DMS114 treated with DMSO at 0.1 percent for 48 hours (cell line): Measurements from ENCODE around the gene CEP192.
"Not testable (repeated sequence)": the region's sequence is repeated elsewhere in the genome, so short reads cannot be mapped to it uniquely, and the experiment has no call there.

ENCODE experiments used
- DNase-seq: peaks from one replicate; lab custom pipeline; 2025; ENCODE audit not compliant: unreplicated experiment; lab: John Stamatoyannopoulos, UW

The CEP192 gene

DNA sequence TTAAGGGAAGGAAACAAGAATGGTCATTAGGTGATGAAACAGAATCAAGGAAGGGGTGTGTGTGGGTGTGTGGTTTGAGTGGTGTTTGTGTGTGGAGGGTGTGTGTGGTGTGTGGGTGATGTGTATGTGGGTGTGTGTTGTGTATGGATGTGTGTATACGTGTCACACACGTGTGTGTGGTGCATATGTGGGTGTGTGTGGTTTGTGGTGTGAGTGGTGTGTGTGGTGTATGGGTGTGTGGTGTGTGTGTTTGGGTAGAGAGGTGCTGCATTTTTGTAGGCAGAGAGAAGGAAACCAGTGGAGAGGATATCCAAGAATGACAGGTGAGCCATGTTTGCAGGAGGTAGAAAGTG lies 1.1 kb upstream of the CEP192 start:
- DNase-seq = no peak

DNA sequence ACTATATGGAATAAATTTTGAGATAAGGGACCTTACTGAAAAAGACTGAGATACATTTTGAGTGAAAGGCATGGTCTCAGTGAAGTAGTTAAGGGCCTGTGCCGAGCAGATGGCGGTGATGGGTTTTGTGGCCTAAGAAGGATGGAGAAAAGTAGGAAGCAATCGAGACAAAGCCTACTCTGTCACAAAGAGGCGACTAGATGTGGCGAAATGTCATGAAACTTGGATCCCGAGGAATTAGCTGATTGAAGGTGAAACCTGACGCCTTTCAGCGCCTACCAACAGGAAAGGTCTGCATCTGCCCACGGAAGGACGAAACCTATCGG lies 558 bp upstream of the CEP192 start:
- peak; percentile 36 for DNase-seq

DNA sequence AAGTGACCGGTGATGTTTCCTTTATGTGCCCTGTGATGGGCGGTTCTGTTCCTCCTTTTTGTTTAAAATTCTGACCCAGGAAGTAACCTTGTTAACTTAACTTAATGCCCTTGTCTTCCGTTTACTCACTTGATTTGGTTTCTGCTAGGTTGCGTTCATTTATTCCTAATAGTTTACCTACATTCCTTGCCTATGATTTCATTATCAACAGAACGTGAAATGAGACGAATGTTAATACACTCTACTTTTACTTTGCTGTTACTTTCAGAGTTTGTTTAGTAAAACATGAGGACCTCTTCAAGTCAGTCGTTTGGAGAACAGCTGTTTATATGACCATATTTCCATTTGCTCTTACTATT lies 638 bp downstream of the CEP192 start:
- no peak for DNase-seq

DNA sequence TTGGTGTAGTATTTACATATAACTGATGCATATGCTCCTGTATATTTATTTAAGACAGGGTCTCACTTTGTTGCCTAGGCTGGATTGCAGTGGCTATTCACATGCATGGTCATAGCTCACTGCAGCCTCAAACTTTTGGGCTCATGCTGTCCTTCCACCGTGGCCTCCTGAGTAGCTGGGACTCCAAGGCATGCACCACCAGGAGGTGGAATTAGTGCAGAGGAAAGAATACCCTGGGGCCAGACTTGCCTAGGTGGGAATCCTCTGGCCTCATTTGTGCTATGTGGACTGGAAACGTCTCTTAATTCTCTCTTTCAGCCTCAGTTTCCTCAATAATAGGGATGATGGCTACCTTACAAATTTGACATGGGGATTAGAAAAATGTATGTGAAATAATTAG lies 2.3 kb downstream of the CEP192 start:
- DNase-seq = no peak

DNA sequence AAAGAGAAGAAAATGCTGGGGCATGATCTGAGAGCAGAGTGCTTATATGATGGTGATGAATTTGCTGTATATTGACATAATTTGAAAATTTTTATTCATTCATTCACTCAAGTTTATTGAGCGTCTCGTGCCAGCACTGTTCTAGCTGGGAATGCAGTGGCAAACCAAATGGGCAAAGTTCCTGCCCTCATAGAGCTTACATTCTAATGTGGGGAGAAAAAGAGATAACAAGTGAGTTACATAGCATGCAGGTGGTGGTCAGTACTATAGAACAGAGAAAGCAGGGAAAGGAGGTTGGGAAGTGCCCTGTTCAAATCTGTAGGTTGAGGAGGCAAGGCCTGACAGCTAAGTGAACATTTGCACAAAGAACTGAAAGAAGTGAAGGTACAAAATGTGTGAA lies 4.3 kb downstream of the CEP192 start:
- DNase-seq = no peak

DNA sequence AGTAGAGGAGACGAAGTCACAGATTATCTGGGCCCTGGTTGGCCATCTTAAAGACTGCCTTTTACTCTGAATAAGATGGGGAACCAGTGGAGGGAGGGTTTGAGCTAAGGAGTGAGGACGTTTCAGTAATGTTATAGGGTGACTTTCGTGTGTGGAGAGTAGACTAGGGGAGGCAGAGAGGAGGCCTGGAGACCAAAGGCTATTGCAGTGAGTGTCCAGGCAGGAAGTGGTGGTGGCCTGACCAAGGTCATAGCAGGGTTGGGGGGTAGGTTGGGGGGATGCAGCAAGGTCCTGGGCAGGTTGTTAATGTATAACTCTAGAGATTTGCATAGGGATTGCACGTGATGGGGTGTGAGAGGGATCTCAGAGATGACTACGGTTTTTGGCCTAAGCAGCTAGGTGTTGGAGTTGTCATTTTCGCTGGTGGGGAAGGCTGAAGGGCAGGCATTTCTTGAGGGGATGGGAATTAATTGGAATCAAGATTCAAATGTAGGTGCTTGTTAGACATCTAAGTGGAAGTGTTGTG lies 4.9 kb downstream of the CEP192 start:
- no peak for DNase-seq

DNA sequence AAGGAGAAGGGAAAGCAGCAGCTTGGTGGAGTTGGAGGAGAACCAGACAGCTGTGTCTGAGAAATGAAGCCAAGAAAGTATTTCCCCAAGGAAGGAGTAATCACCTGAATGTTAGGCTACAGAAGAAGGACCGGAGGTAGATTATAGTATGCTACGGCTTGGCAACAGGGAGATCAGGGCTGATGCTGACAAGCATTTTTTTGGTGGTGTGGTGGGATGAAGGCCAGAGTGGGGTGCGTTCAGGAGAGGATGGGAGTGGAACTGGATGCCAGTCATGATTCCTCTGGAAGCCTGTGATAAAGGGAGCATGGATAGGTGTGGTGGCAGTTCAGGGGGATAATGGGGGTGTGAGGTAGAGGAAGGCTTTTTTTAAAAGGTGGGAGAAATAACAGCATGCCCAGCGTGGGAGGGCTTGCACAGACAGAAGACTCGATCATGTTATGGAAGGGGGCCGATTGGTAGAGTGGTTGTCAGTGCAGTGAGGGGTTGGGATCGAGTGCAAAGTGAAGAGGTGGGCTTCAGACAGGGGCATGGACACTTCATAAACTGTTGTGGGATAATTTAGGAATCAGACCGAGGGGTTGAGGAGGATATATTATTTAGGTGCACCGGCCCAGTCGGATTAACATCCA lies 5.6 kb downstream of the CEP192 start:
- no peak for DNase-seq

DNA sequence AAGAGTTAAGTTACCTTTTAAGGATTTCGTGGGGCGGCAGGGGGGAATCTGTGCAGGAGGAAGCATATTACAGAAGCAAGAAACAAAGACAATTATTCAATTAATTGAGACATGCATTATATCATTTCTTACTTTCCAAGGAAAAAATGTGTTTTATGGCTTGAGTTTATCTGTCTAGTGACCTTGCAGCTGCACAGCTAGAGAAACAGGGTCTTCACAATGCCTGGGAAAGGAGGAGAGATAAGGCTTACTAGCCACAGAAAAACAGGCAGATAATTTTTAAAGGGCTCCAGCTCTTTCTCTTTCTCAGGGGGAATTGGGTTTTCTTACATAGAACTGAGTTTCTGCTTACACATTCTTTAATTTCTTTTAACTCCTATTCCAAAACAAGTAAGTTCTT lies 6.2 kb downstream of the CEP192 start:
- DNase-seq = not testable (repeated sequence)

DNA sequence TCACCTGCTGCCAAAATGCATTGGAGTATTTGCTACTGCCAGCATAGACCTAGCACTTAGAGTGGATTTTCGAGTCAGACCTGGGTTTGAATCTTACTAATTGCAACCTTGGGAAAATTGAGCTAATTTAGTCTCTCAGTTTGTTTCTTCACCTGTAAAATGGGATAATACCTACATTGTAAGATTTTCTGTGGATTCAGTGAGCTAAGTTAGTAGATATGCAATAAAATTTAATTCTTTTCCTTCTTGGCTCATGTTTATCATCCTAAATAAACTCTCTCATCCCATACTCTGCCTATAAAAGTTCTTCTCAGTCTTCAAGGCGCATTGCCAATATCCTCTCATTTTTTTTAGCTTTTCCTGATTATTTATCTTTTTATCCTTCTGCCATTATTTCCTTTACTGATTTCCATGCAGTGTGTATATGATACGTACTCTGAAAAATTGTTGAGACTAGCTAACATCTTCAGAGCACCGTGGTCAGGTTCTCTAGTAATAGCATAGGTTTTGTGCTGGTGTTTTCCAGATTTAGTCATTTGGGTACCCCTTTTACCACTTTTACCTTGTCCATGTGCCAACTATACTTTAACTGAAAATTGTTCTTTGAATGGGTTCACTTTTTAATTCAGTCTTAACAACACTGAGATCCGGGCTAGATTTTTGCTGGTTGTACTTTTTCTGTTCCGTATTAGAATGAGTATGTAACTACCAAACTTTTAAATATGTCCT lies 7.3 kb downstream of the CEP192 start:
- no peak for DNase-seq

DNA sequence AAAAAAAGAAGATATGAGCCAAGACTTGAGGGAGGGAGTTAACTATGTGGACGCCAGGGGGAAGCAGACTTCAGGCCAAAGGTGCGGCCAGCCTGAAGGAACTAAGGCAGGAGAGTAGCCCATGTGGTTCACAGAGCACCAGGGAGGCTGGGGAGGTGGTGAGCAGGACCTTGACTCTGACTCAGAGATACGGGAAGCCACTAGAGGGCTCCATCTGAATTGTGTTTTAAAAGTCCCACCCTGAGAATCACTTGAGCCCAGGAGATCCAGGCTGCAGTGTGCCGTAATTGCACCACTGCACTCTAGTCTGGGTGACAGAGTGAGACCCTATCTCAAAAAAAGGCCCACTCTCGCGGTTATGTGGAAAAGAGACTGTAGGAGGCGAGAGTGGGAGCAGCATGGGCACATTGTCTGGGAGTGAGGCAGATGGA lies 12.3 kb downstream of the CEP192 start:
- peak; percentile 23 for DNase-seq

DNA sequence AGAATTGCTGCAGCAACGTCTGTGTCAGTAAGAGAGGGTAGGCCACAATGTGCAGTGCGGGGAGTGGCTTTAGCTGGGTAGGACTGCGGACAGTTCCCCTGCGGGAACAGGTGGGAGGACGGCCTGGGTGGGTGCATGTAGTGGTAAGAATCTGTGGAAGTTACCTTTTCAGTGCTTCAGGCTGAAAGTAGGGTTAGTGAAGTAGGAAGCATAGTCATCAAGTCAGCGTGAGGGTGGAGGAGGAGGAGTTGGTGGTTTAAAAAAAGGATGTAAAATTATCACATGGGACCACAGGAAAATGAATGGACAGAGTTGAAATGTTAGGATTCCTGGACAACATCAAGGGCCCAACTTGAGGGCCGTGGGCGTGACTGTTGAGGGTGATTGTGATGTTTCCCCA lies 13.2 kb downstream of the CEP192 start:
- no peak for DNase-seq

DNA sequence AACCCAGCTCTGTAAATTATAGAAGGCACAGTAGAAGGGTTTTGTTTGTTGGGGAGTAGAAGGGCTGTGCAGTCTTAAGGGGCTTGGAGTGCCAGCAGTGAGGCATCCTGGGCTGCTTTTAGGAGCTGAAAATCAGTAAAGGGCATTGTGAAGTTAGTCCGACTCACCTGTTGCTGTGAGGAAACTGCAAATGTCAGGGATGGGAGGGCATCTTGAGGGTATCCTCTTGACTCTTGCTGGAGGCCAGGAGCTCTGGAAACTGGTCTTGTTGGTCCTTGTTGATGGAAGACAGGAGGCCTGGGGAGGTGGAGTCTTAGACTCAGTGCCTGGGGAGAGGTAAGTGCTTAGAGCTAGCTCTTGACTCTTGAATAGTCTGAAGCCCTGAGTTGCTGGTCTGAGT lies 14.1 kb downstream of the CEP192 start:
- no peak for DNase-seq

DNA sequence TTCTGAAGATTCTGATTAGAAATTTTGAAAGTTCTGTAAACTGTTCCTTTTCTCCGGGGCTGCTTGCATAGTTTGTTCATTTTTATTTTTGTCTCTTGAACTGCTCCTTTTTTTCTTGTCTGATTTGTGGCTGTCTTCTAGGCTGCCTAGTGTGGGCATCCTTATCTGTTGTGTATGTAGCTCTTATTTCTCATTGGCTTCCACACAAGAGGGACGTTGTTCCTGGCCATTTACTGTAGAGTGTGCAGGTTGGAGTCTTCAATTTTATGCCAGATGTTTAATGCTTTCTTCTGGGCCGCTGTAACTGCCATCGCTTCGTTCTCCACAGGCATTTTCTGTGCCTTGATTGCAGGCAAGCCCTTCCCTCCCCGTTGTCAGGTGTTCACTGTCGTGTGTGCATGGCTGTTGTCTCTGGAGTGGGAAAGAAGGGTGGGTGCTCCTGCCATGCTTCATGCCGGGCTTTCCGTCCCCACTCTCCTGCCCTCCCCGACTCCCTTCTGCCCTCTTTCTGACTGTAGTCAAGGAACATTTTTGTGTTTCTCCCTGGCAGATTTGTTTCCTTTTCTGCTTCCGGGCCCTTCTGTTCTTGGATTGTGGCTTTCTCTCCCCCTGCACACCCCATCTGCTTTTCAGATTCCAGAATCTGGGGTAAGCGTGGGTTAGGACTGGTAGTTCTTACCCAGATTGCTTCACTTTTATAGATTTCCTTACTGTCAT lies 15.5 kb downstream of the CEP192 start:
- DNase-seq = no peak

DNA sequence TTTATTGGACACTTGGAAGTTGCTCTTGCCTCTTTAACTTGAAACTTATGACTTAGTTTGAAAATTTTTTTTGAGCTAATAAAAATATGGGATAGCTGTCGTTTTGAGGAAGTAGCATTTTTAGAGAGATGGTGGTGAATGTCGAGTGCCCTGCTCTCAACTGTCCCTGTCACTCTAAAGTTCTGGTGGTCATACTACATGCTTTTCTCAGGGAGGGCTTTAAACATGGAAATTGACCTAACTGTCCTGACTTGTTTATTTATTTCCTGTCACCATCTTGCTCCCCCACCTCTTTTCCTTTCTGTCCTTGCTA lies 16.0 kb downstream of the CEP192 start:
- no peak for DNase-seq

DNA sequence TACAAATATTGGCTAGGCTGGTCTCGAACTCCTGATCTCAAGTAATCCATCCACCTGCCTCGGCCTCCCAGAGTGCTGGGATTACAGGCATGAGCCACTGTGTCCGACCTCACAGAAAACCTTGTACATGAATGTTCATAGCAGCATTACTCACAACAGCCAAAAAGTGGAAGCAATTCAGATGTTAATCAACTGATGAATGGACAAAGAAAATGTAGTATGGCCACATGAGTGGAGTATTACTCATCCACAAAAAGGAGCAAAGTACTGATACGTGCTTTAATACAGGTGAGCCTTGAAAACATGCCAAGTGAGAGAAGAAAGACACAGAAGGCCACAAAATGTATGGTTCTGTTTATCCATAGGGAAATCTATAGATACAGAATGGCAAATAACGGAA lies 20.6 kb downstream of the CEP192 start:
- DNase-seq = no peak

DNA sequence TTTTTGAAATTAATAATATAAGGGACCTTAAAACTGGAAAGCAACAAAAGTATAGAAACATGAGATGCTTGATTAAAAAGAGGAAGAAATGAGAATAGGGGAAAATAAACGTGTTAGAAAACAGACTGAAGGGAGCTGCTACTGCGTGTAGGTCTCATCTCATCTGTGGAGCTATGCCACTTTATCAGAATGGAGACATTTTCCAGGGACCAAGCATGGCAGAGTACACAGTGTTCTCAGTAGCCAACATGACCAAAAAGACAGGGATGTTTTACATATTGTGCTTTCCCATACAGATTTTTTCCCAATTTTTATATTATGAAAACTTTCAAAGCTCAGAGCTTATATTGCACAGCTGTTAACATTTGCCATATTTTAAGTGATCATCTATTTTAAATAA lies 23.1 kb downstream of the CEP192 start:
- no peak for DNase-seq

DNA sequence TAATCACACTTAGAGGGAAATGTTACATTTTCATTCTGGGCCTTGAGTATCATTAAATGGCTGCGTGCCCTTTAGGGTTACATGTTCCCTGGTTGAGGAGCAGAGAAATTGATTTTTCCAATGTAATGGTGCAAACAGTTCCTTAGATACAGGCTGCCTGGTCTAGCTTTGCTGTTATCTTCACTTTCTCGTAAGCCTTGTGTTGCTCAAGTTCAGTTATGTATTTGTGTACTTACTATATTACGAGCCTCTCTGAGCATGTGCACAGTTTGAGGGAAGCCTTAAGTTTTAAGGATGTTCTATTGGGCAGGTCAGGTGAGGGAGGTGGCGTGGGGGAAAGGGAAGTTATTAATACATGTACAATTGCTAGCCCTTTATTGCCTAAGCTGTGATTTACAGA lies 23.7 kb downstream of the CEP192 start:
- DNase-seq = no peak

DNA sequence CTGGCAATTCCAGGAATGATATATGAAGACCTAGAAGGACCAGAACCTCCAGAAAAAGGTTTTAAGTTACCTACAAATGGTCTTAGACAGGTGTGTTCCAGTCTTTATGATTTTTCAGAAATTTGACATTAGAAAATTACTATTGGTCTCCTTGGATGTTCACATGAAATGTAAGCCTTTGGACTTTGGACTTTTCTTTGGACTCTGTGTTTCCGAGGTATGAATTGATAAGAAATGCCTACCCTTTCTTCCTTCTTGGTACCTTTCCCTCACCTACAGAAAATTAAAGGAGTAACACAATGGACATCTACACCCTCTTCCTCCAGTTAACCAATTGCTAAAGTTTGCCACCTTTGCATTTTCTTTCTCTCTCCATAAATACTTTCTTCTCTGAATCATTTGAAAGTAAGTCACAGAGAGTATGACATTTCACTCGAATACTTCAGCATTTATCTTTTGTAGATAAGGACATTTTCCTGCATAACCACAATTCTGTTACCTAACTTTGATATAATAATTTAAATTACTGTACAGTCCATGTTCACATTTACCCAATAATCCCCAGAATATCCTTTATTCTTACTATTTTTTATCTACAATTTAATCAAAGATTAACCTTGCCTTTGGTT lies 26.2 kb downstream of the CEP192 start:
- no peak for DNase-seq

DNA sequence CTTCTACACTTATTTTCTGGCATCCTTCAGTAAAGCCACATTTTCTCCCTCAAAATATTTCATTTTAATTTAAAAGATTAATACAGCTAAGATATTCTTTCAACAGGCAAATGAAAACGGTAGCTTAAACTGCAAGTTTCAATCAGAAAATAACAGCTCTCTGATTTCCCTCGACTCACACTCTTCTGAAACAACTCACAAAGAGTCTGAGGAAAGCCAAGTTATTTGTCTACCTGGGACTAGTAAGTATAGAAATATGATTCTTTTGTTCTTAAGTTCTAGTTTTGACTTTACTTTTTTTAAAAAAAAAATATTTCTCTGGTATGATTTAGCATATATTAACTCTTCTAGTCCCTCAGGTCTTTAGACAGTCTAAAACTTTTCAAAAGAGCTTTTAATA lies 27.2 kb downstream of the CEP192 start:
- no peak for DNase-seq

DNA sequence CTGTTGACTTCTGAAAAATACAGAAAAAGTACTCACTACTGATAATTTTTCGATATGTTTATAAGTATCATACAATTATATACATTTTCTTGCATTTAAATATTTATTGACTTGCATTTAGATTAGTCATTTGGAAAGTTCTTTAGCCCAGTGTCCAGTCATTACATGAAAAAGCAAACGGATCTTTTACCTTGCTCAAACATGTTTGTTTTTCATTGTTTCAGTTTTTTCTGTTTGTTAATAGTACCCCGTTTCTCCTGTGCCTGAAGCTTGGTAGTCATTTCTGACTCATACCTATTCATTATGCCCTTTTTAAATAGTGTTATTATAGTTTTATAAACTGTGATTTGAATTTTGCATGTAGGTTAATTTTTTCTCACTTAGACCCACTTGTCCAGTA lies 28.1 kb downstream of the CEP192 start:
- DNase-seq = no peak

DNA sequence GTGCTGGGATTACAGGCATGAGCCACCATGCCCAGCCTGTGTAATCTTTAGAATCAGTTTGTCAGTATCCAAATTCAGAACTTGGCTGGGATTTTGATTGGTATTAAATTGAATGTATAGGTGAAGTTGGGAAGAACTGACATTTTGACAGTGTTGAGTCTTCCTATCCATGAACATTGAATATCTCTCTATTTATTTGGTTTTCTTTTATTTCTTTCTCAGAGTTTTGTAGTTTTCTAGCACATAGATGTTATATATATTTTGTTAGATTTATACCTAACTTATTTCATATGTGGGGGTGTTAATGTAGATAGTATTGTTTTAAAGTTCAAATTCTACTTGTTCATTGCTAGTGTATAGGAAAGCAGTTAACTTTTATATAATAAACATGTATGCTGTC lies 31.5 kb downstream of the CEP192 start:
- no peak for DNase-seq

DNA sequence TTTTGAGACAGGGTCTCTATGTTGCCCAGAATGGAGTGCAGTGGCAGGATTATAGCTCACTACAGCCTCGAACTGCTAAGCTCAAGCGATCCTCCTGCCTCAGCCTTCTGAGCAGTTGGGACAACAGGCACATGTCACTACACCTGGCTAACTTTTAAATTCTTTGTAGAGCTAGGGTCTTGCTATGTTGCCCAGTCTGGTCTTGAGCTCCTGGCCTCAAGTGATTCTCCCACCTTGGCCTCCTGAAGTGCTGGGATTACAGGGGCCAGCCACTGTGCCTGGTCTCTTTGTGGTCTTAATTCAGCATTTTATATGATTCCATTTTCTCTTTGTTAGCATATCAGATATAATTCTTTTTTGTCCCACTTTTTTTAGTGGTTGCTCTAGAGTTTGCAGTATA lies 34.1 kb downstream of the CEP192 start:
- no peak for DNase-seq
